NCI-H526 (cell line): ENCODE measurements around the gene KAZN.

ENCODE experiments used
- DNase-seq, 2 experiments: peaks; one replicate each; lab custom pipeline; 2025; lab: John Stamatoyannopoulos, UW

Gene KAZN

GRCh38 chr1:14934867-14935266 lies 336.4 kb downstream of the KAZN start:
- DNase-seq = no peak

DNA sequence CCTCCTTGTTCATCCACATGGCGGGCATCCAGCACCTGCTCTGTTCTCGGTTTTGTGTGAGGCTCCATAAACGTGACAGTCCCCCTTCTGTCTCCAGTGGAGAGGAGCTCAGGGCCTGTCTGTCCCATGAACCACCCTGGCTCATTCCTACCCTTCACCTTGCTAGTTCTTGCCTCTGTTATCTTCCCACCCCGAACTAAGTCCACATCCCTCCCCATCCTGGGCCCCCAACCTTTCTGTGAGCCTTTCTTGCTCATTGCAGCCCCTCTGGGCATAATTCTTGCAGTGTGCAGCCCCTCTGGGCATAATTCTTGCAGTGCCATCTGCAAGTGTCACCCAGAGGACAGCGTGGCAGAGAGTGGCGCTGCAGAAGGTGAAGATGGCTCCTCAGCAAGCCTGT lies 338.3 kb downstream of the KAZN start:
- no peak for DNase-seq

DNA sequence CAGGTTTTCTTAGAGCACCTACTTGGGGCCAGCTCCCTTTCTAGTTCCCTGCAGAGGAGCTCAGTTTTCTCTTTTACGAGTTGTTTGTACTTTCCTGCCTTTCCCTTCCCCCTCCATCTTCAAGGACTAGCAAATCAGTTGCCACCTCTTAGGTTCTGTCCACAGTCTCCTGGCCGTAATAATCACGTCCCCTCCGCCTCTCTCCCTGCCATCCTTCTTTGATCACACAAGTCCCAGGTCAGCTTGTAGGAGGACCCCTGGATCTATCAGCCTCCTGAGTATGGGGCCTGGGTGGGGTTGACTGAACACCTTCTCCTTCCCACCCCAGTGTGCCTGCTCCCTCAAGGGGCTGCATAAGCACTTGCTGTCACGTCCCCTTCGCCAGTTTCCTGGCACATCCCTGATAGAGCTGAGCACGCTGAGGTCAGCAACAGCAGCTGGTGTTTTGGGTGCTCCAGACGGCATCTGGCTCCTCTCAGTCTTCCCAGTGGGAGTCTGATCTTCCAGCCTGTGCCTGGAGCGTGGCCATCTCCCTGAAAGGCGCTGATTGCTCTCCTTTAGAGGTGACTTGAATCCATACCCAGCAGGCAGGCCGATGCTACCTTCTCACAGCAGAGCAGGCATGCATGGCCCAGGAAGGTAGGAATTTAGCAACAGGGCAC lies 338.9 kb downstream of the KAZN start:
- no peak for DNase-seq

DNA sequence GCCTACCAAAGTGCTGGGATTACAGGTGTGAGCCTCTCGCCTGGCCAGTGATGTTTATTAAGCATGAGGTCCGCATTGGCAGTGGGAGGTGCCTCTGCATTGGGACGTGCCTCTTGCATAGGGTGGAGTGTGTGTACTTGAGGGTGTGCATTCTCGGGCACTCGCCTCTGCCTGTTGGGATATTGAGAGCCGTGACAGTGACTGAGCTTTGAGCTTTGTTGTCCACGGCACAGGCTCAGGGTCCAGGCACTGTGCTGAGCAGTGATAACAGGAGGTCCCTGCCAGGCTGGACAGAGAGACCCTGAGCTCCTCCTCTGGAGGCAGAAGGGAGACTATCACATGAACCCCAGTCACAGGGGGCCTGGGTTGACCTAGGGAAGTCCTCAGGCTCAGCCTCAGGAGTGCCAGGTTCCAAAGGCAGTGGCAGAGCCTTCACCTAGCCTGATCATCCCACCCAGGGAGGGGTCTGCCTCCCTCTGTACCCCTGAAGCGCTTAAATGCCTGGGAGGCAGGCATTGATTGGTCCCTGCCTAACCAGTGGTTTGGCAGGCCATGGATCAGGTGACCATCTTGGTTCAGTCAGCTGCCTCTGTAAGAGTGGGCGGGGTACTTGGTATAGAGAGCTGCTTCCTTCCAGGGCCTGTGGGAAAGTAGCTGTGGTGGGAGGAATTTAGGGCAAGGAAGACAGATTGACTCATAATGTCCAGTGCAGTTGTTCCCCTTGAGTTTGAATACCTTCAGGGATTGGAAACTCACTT lies 341.2 kb downstream of the KAZN start:
- no peak for DNase-seq

- no peak for DNase-seq
These were observed 341.9 kb downstream of the KAZN start for GRCh38 chr1:14940285-14940870.

DNA sequence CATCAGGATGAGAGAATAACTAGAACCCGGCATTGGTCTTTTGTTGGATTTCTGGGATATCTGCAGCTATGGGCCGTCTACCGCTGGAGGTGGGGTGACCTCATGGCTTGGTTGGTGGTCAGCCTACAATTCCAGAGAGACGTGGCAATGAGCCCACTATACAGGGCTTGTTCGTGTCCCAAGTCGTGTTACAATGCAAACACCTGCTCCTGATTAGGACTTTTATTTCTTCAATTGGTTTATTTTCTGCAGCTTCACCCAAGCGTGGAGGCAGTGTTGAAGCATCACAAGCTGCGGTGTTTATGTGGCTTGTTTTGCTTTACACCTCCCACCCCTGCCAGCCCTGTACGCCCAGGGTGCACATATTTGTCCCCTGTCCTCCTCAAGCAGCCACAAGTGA lies 343.4 kb downstream of the KAZN start:
- no peak for DNase-seq

DNA sequence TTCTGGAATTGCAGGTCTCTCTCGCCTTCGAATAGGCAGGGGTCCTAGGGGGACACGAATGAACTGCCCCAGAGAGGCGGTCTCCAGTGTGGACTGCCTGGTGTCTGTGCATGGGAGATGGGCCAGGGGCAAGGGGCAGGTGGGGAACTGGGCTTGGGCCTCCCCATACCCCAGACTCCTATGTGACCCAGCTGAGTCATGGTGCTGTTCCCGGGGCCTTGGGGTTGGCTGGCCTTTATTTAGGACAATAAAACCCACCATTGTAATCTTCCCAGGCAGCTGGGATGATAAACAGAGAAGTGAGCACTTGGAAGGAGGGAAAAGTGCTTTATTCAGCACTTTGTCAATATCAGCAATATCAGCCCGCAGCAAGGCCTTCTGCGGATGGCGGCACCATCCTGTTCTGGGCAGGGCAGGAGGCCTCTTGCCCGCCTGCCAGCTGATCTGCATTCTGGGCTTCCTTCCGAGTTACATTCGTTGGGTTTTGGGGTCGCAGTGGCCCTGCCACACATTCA lies 346.0 kb downstream of the KAZN start:
- DNase-seq = no peak

GRCh38 chr1:14945132-14946010 lies 346.9 kb downstream of the KAZN start:
- DNase-seq = peak; percentile 43 to 82

GRCh38 chr1:14946011-14946359 lies 347.5 kb downstream of the KAZN start:
- no peak for DNase-seq

DNA sequence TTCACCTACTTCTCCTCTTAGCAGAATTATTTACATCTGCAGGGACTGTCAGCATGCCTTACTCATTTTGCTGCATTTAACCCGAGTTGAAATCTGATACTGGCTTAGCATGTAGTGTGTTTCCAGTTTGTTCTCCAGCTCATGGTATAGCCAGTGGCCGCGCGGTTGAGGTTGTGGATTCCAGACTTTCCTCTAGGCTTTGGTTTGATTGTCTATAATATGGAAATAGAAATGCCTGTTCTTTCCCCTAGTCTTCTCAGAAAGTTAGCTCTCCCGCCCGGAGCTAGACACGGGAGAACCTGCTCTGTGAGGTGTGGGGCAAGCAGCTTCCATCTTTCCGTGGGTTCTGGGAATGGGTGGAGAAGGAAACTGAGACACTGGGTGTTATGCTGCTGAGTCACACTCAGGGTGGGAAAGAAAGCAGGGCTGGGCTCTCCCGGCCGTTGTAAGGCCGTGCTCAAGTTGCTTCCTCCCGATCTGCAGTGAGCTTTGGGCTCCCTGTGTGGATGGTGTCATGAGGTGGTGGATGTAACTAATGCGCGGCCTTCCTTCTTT lies 348.3 kb downstream of the KAZN start:
- no peak for DNase-seq

- DNase-seq = no peak
These were observed 348.9 kb downstream of the KAZN start for GRCh38 chr1:14947421-14947820.

DNA sequence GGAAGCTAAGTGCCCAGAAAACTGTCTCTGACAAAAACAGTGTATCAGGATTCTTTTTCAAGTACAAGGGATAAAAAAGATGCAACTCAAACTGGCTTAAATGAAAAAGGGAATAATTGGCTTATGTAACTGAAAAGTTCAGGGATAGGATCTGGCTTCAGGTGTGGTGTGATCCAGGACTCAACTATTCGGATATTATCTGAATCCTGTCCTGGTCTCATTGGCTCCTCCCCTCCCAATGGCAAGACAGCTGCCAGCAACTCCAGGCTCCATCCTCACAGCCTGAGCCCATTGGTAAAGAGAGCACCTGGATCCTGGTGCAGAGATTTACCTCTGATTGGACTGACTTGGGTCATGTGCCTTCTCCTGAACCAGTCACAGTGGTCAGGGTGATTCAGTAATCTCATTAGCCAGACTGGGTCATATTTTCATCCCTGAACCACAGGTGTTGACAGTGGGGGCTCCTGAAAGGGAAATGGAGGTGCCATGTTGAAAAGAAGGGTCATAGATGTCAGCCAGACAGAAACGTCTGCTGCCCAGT lies 349.7 kb downstream of the KAZN start:
- no peak for DNase-seq

GRCh38 chr1:14949270-14949835 lies 350.9 kb downstream of the KAZN start:
- DNase-seq = no peak

DNA sequence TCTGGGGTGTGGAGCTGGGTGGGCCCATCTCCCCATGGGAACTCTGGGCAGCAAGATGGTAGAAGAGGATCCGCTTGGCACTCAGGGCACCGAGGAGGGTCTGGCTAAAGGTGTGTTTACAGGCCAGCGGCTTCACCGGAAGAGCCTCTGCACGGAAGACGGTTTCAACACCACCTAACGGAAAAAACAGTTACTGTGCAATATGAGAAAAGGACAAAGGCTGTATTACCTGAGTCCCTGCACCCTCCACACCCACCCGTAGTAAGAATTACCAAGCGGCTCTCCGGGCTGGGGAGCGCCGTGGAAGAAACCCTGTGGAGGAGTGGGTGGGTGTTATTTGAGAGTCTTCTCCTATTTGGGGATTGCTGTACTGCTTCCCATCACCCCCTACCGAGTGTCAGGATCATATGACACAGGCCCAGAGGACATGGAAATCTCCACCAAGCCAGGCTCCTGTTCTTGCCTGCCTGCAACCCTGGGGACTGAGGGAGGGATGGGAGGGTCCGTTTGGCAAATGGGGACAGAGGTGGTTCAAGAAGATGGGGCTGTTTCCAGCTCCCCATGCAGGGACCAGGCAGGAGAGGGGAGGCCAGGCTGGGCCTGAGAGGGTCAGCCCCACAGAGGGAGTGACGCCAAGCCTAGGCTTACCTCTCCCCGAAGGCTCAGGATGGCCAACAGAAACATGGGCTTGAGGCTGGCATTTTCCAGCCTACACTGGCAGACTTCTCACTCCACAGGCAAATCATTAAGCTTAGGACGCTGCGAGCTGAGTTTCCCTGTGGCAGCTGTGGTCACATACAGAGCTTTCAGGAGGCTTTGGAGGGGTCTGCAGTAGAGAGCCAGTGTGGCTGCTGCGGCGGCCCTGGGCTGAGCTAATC lies 351.6 kb downstream of the KAZN start:
- DNase-seq = no peak

- DNase-seq = no peak
These were observed 353.3 kb downstream of the KAZN start for GRCh38 chr1:14951766-14952165.

DNA sequence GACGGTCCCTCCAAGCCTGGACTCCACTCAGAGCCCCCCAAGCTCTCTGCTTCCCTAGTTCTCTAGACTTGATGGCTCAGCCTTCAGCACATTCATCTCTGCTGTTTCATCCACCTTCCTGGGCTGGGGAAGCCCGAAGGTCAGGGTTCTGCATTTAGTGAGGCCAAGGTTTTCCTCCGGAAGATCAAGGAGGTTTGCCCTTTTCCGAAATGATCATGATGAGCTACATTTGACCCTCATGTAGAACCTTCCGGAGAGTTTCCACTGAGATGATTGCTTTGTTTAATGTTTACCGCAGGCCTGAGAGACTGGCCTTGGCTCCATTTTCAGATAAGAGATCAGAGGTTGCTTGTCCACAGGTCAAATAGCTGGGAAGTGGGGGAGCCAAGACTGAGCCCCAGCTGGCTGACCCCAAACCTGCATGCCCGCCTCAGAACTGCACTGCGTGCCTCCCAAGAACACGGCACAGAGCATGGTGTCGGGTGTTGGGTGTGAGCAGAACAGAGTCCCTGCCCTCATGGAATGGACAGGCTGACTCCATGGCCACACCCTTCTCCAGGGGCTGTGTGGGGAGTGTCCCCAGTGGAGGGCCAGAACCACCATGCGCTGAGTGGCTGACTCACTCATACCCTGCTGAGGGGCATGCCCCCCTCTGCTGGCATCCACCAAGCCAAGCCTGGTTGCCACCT lies 354.3 kb downstream of the KAZN start:
- no peak for DNase-seq

DNA sequence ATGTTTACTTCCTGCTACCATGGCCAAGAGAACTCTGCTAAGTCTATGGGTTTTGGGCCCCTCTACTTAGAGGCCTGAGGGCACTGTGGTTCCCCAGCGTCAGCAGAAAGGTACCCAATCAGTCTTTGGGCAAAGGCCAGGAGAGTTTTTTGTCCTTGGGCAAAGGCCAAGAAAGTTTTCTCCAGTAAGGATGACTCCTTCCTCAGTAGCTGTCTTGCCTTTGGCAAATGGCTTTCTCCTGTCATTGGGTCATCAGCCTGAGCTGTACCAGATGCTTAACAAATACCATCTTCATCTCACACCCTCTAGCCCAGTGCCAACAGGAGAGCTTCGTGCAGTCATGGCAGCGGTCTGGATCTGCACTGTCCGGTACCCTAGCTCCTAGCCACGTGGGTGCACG lies 355.7 kb downstream of the KAZN start:
- DNase-seq = no peak

DNA sequence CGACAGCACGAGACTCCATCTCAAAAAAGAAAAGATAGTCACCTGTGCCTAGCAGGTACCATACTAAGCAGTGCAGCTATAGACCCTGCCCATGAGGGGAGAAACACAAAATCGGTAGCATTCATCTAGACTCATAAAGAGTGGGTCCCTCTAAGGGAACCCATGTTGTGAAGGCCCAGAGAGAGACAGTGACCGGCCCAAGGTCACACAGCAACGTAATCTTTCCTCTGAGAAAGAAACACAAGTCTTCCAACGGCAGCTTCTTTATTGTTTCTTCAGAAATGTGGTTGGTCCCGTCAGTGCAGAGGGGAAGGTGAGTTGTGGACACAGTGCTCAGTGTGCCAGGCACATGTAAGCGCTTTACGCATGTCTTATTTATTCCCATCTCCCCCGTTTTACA lies 356.4 kb downstream of the KAZN start:
- no peak for DNase-seq

GRCh38 chr1:14955402-14955801 lies 356.9 kb downstream of the KAZN start:
- peak in 1 of 2 experiments; percentile 26 for DNase-seq

DNA sequence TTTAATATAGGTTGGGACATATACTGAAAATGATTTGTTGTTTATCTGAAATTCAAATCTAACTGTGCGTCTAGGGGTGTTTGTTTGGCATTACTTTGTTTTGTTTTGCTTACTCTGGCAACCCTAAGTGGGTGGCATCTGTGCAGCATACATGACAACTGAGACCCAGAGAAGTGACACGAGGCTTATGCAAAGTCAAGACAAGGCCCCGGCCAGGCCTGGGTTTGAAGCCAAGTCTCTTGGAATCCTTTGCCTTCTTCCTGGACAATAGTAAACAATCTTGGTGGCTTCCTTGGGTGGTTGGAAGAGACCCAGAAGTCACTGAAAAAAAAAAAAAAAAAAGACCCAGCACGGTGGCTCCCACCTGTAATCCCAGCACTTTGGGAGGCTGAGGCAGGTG lies 357.5 kb downstream of the KAZN start:
- no peak for DNase-seq
